Measurements from ENCODE around the gene NEK11. TPM values are rescaled to one million over a fixed set of nuclear protein-coding genes. Genes with fewer than 3 reads are reported as not detected.

The NEK11 gene
- total and polyA plus RNA-seq, 4 experiments from 2014 or later: 1.9 to 6.2 (median 4.5) TPM

GRCh38 chr3:131317667-131318066 is 291.0 kb downstream of the NEK11 start:
- H3K27me3 ChIP-seq (ENCODE audit: insufficient read depth, low read length): no peaks in the 10 kb centered on the region
- Mint-ChIP-seq H3K4me3 (no peak overlapping the region), H3K9me3 (no peaks in the 10 kb centered on the region), H3K4me1 (no peaks in the 10 kb centered on the region), H3K27me3 (peaks cover 0 to 6% of the 10 kb centered on the region in 2 donors), H3K27ac (no peak overlapping the region), H3K36me3 (no peaks in the 10 kb centered on the region)
- no peak overlapping the region for H3K4me3 ChIP-seq (ENCODE audit: low read length in 2 of 2)
- H3K4me1 ChIP-seq (ENCODE audit: insufficient read depth, low read length): no peaks in the 10 kb centered on the region
- intact Hi-C loops (cut with micrococcal nuclease): no loop called here
- H3K9me3 ChIP-seq (ENCODE audit: control insufficient read depth in 1 of 2, low read length in 2 of 2): no peaks in the 10 kb centered on the region
- no peak for DNase-seq
- no peaks in the 10 kb centered on the region for H3K36me3 ChIP-seq (ENCODE audit: insufficient read depth, low read length)
- no peak overlapping the region for H3K27ac ChIP-seq (ENCODE audit: low read depth, low read length)
- CTCF ChIA-PET (ENCODE audit: partially characterized antibody): no interaction called here
- POLR2A ChIA-PET (ENCODE audit: partially characterized antibody): no interaction called here

- Mint-ChIP-seq H3K4me1 (no peaks in the 10 kb centered on the region), H3K27me3 (peaks cover 0 to 2% of the 10 kb centered on the region in 2 donors), H3K27ac (peak overlapping the region in 1 of 7 donors; percentile 3), H3K9me3 (no peaks in the 10 kb centered on the region), H3K4me3 (no peak overlapping the region), H3K36me3 (no peaks in the 10 kb centered on the region)
- H3K4me1 ChIP-seq (ENCODE audit: insufficient read depth, low read length): no peaks in the 10 kb centered on the region
- no peak overlapping the region for H3K27ac ChIP-seq (ENCODE audit: low read depth, low read length)
- DNase-seq: no peak
- no peaks in the 10 kb centered on the region for H3K9me3 ChIP-seq (ENCODE audit: control insufficient read depth in 1 of 2, low read length in 2 of 2)
- no peaks in the 10 kb centered on the region for H3K36me3 ChIP-seq (ENCODE audit: insufficient read depth, low read length)
- ChIA-PET CTCF (ENCODE audit: partially characterized antibody) (no interaction called here), POLR2A (ENCODE audit: partially characterized antibody) (no interaction called here)
- intact Hi-C loops (cut with micrococcal nuclease): no loop called here
- no peaks in the 10 kb centered on the region for H3K27me3 ChIP-seq (ENCODE audit: insufficient read depth, low read length)
- no peak overlapping the region for H3K4me3 ChIP-seq (ENCODE audit: low read length in 2 of 2)
Observed at GRCh38 chr3:131323014-131323413, 296.3 kb downstream of the NEK11 start.

- ChIA-PET CTCF (ENCODE audit: partially characterized antibody) (no interaction called here), POLR2A (ENCODE audit: partially characterized antibody) (no interaction called here)
- H3K4me3 ChIP-seq (ENCODE audit: low read length in 2 of 2): no peak overlapping the region
- DNase-seq: no peak
- no peaks in the 10 kb centered on the region for H3K36me3 Mint-ChIP-seq
- no peaks in the 10 kb centered on the region for H3K36me3 ChIP-seq (ENCODE audit: insufficient read depth, low read length)
- no peak overlapping the region for H3K27ac Mint-ChIP-seq
- H3K27ac ChIP-seq (ENCODE audit: low read depth, low read length): no peak overlapping the region
- no peaks in the 10 kb centered on the region for H3K4me1 ChIP-seq (ENCODE audit: insufficient read depth, low read length)
- H3K27me3 Mint-ChIP-seq: peaks cover 0 to 2% of the 10 kb centered on the region in 2 donors
- no peaks in the 10 kb centered on the region for H3K9me3 Mint-ChIP-seq
- no peak overlapping the region for H3K4me3 Mint-ChIP-seq
- no peaks in the 10 kb centered on the region for H3K4me1 Mint-ChIP-seq
- intact Hi-C loops (cut with micrococcal nuclease): no loop called here
- no peaks in the 10 kb centered on the region for H3K9me3 ChIP-seq (ENCODE audit: control insufficient read depth in 1 of 2, low read length in 2 of 2)
- H3K27me3 ChIP-seq (ENCODE audit: insufficient read depth, low read length): no peaks in the 10 kb centered on the region
Observed at GRCh38 chr3:131323792-131324191, 297.1 kb downstream of the NEK11 start.

- H3K27me3 Mint-ChIP-seq: peaks cover 0 to 6% of the 10 kb centered on the region in 2 donors
- H3K36me3 Mint-ChIP-seq: no peaks in the 10 kb centered on the region
- intact Hi-C loops (cut with micrococcal nuclease): no loop called here
- H3K27ac Mint-ChIP-seq: no peak overlapping the region
- no peaks in the 10 kb centered on the region for H3K27me3 ChIP-seq (ENCODE audit: insufficient read depth, low read length)
- H3K4me1 Mint-ChIP-seq: peaks cover 0 to 3% (median 0%) of the 10 kb centered on the region in 4 donors
- H3K4me1 ChIP-seq (ENCODE audit: insufficient read depth, low read length): no peaks in the 10 kb centered on the region
- no peaks in the 10 kb centered on the region for H3K9me3 ChIP-seq (ENCODE audit: control insufficient read depth in 1 of 2, low read length in 2 of 2)
- no peak for DNase-seq
- ChIA-PET POLR2A (ENCODE audit: partially characterized antibody) (no interaction called here), CTCF (ENCODE audit: partially characterized antibody) (no interaction called here)
- H3K27ac ChIP-seq (ENCODE audit: low read depth, low read length): no peak overlapping the region
- peaks cover 0 to 1% (median 0%) of the 10 kb centered on the region in 8 donors for H3K9me3 Mint-ChIP-seq
- H3K4me3 Mint-ChIP-seq: no peak overlapping the region
- H3K4me3 ChIP-seq (ENCODE audit: low read length in 2 of 2): no peak overlapping the region
- H3K36me3 ChIP-seq (ENCODE audit: insufficient read depth, low read length): no peaks in the 10 kb centered on the region
Observed at GRCh38 chr3:131324923-131325322, 298.2 kb downstream of the NEK11 start.

- POLR2A ChIA-PET (ENCODE audit: partially characterized antibody): no interaction called here
Observed at GRCh38 chr3:131326307-131326706, 299.6 kb downstream of the NEK11 start.

GRCh38 chr3:131328721-131329120 is 302.0 kb downstream of the NEK11 start:
- H3K36me3 Mint-ChIP-seq: no peaks in the 10 kb centered on the region
- H3K27ac Mint-ChIP-seq: no peak overlapping the region
- no peak overlapping the region for H3K27ac ChIP-seq (ENCODE audit: low read depth, low read length)
- no peaks in the 10 kb centered on the region for H3K4me1 ChIP-seq (ENCODE audit: insufficient read depth, low read length)
- no peaks in the 10 kb centered on the region for H3K36me3 ChIP-seq (ENCODE audit: insufficient read depth, low read length)
- POLR2A ChIA-PET (ENCODE audit: partially characterized antibody): no interaction called here
- H3K9me3 ChIP-seq (ENCODE audit: control insufficient read depth in 1 of 2, low read length in 2 of 2): no peaks in the 10 kb centered on the region
- intact Hi-C loops (cut with micrococcal nuclease): no loop called here
- no peak overlapping the region for H3K4me3 Mint-ChIP-seq
- H3K27me3 ChIP-seq (ENCODE audit: insufficient read depth, low read length): no peaks in the 10 kb centered on the region
- H3K9me3 Mint-ChIP-seq: peaks cover 0 to 9% (median 1%) of the 10 kb centered on the region in 8 donors
- peaks cover 0 to 6% of the 10 kb centered on the region in 2 donors for H3K27me3 Mint-ChIP-seq
- DNase-seq: no peak
- CTCF ChIA-PET (ENCODE audit: partially characterized antibody): no interaction called here
- no peak overlapping the region for H3K4me3 ChIP-seq (ENCODE audit: low read length in 2 of 2)
- peaks cover 0 to 3% (median 0%) of the 10 kb centered on the region in 4 donors for H3K4me1 Mint-ChIP-seq

More at GRCh38 chr3:131326307-131326706, 299.6 kb downstream of the NEK11 start:
- Histone ChIP-seq H3K27me3 (ENCODE audit: insufficient read depth, low read length) (no peaks in the 10 kb centered on the region), H3K4me1 (ENCODE audit: insufficient read depth, low read length) (no peaks in the 10 kb centered on the region), H3K4me3 (ENCODE audit: low read length in 2 of 2) (no peak overlapping the region), H3K36me3 (ENCODE audit: insufficient read depth, low read length) (no peaks in the 10 kb centered on the region), H3K9me3 (ENCODE audit: control insufficient read depth in 1 of 2, low read length in 2 of 2) (no peaks in the 10 kb centered on the region), H3K27ac (ENCODE audit: low read depth, low read length) (no peak overlapping the region)
- CTCF ChIA-PET (ENCODE audit: partially characterized antibody): no interaction called here
- Mint-ChIP-seq H3K4me3 (no peak overlapping the region), H3K27me3 (peaks cover 0 to 8% of the 10 kb centered on the region in 2 donors), H3K4me1 (peaks cover 0 to 3% (median 0%) of the 10 kb centered on the region in 4 donors), H3K9me3 (peaks cover 0 to 5% (median 0%) of the 10 kb centered on the region in 8 donors), H3K27ac (peak overlapping the region in 1 of 7 donors; percentile 7), H3K36me3 (no peaks in the 10 kb centered on the region)
- no peak for DNase-seq
- intact Hi-C loops (cut with micrococcal nuclease): no loop called here

- CTCF ChIA-PET (ENCODE audit: partially characterized antibody): no interaction called here
- DNase-seq: no peak
- intact Hi-C loops (cut with micrococcal nuclease): no loop called here
- H3K27ac ChIP-seq (ENCODE audit: low read depth, low read length): no peak overlapping the region
- peaks cover 0 to 3% (median 0%) of the 10 kb centered on the region in 4 donors for H3K4me1 Mint-ChIP-seq
- POLR2A ChIA-PET (ENCODE audit: partially characterized antibody): no interaction called here
- no peak overlapping the region for H3K4me3 ChIP-seq (ENCODE audit: low read length in 2 of 2)
- H3K4me1 ChIP-seq (ENCODE audit: insufficient read depth, low read length): no peaks in the 10 kb centered on the region
- no peak overlapping the region for H3K4me3 Mint-ChIP-seq
- no peaks in the 10 kb centered on the region for H3K36me3 Mint-ChIP-seq
- H3K27me3 ChIP-seq (ENCODE audit: insufficient read depth, low read length): no peaks in the 10 kb centered on the region
- peaks cover 0 to 9% (median 1%) of the 10 kb centered on the region in 8 donors for H3K9me3 Mint-ChIP-seq
- no peaks in the 10 kb centered on the region for H3K36me3 ChIP-seq (ENCODE audit: insufficient read depth, low read length)
- no peak overlapping the region for H3K27ac Mint-ChIP-seq
- peaks cover 0 to 6% of the 10 kb centered on the region in 2 donors for H3K27me3 Mint-ChIP-seq
- H3K9me3 ChIP-seq (ENCODE audit: control insufficient read depth in 1 of 2, low read length in 2 of 2): no peaks in the 10 kb centered on the region
Observed at GRCh38 chr3:131329774-131330173, 303.1 kb downstream of the NEK11 start.

Measured in CD4-positive, alpha-beta memory T cell (primary cell).